Testis (tissue), 3 donors: ENCODE measurements around the gene IL18. TPM values are rescaled to one million over a fixed set of nuclear protein-coding genes. Genes with fewer than 3 reads are reported as not detected.

Source experiments
- DNase-seq: peaks from one replicate; pipeline ENCODE4 v3.0.0-alpha.2; 2019
- H3K27ac ChIP-seq, 2 donors: fragments of 200-600 bp; sonication (generic); one replicate each; pipeline ENCODE4 v1.5.1; 2019
- H3K27me3 ChIP-seq: fragments of 200-600 bp; sonication (generic); one replicate; pipeline ENCODE4 v1.5.1; 2019
- H3K36me3 ChIP-seq: fragments of 200-600 bp; sonication (generic); one replicate; pipeline ENCODE4 v1.5.1; 2017; ENCODE audit warnings: low read depth; ENCODE audit errors: missing control alignments
- H3K4me1 ChIP-seq: fragments of 200-600 bp; sonication (generic); one replicate; pipeline ENCODE4 v1.5.1; 2019
- H3K4me3 ChIP-seq, 2 donors: fragments of 200-600 bp; sonication (generic); one replicate each; pipeline ENCODE4 v1.5.1; 2017 to 2019
- H3K9me3 ChIP-seq: fragments of 200-600 bp; sonication (generic); one replicate; pipeline ENCODE4 v1.5.1; 2017
- POLR2A ChIP-seq: fragments of 450-650 bp; IDR thresholded peaks from one replicate; pipeline ENCODE4 v1.6.1; 2017; ENCODE audit warnings: antibody characterized with exemption, mild to moderate bottlenecking, moderate library complexity
- WGBS, 2 donors: methylation state at CpG; one replicate each; pipeline ENCODE4 v1.1.5; 2018; 5-methylcytosine and 5-hydroxymethylcytosine counted together
- intact Hi-C: fragments of 100-400 bp; cut with DNase I; formaldehyde crosslinking; loops from one replicate; pipeline ENCODE4 v1.15.1; 2023; ENCODE audit warnings: low total_unique reads
- polyA plus RNA-seq: library from polyadenylated mRNA; stranded (reverse); fragments of 350-450 nt; fragmentation: Illumina TruSeq; extraction: RNeasy Lipid Tissue Mini Kit (QIAGEN cat#74804); gene quantifications from one replicate; pipeline ENCODE4 v1.2.3, GENCODE V29; 2014; ENCODE audit warnings: low read depth, low replicate concordance; ENCODE audit not compliant: insufficient read depth
- total RNA-seq, 2 donors: library from RNA; depleted of rRNA; stranded (reverse); fragments of >200 nt; gene quantifications; one replicate each; pipeline ENCODE4 v1.2.3, GENCODE V29; 2016
- TF ChIP-seq, protein P1 (sequence below), 3 experiments: fragments of 450-650 bp in 2 of 3; fragments of 200-600 bp in 1 of 3; sonication (generic) in 1 of 3; IDR thresholded peaks; one replicate each; pipeline ENCODE4 v1.5.1; 2016 to 2019; ENCODE audit warnings: antibody characterized with exemption in 3 of 3, mild to moderate bottlenecking in 2 of 3, moderate library complexity in 1 of 3

IL18 gene
- total and polyA plus RNA-seq, 3 donors from 2014 or later = 4.7 to 7.9 (median 7.4) TPM

DNA sequence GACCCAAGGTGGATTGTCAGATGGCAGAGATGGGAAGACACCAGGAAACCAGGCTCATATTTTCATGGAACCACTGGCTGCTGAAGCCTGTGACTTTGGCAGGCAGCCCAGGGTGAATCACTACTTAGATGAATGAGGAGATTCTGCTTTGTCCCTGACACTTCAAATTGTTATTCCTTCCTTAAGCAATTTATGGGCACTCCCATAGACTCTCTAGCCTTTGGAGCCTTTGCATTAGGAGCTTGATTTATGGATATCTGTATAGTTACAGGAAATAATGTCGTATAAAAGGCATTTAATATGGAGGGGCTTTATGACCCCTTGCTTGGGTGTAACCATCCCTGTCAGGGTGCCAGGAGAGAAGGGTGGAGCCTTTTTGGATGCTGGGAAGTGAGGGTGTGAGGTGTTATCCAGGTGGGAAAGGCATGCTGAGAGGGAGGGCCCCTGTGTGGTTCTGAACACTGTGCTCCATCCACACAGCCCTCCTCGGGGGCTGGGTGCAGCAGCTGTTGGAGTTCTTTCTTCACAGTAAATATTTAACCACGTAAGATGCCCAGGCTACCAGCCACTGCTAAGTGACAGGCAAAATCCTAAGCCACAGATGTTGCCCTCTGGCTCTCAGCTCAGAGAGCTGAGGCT is 35.3 kb downstream of the IL18 start:
- WGBS, 2 donors = 74 to 83% methylated on average over 1 to 3 of the region's 3 CpGs
- no peak overlapping the region for H3K27ac ChIP-seq

DNA sequence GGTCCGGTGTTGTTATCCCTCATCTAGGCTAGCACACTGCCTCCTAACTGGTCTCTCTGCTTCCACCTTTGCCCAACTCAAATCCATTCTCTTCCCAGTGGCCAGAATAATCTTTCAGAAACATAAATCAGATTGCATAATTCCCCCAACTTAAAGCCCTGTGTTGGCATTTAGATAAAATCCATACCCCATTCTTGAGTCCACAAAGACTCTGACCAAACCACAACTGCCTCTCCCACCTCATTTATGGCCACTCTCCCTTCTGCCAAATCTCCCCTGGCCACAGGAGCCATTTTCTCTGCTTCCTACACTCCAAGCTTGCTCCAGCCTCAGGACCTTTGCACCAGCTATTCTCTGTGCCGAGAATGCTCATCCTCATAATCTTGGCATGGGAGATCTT is 36.8 kb downstream of the IL18 start:
- 92 to 97% methylated on average over 2 of the region's 2 CpGs for WGBS, 2 donors
- no peak overlapping the region for H3K4me3 ChIP-seq
- H3K4me1 ChIP-seq = no peaks in the 10 kb centered on the region
- no peaks in the 10 kb centered on the region for H3K36me3 ChIP-seq
- no peaks in the 10 kb centered on the region for H3K27me3 ChIP-seq
- intact Hi-C loops = no loop called here
- no peak for DNase-seq
- no peaks in the 10 kb centered on the region for H3K9me3 ChIP-seq
- no peak for TF ChIP-seq POLR2A
- TF ChIP-seq, protein P1, sequence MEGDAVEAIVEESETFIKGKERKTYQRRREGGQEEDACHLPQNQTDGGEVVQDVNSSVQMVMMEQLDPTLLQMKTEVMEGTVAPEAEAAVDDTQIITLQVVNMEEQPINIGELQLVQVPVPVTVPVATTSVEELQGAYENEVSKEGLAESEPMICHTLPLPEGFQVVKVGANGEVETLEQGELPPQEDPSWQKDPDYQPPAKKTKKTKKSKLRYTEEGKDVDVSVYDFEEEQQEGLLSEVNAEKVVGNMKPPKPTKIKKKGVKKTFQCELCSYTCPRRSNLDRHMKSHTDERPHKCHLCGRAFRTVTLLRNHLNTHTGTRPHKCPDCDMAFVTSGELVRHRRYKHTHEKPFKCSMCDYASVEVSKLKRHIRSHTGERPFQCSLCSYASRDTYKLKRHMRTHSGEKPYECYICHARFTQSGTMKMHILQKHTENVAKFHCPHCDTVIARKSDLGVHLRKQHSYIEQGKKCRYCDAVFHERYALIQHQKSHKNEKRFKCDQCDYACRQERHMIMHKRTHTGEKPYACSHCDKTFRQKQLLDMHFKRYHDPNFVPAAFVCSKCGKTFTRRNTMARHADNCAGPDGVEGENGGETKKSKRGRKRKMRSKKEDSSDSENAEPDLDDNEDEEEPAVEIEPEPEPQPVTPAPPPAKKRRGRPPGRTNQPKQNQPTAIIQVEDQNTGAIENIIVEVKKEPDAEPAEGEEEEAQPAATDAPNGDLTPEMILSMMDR (IDR thresholded peaks at IDR 0.05) = no peak
- no peak overlapping the region for H3K27ac ChIP-seq

More for the DNA sequence above, 35.3 kb downstream of the IL18 start:
- Histone ChIP-seq H3K27me3 (no peaks in the 10 kb centered on the region), H3K4me1 (no peaks in the 10 kb centered on the region), H3K36me3 (no peaks in the 10 kb centered on the region), H3K4me3 (no peak overlapping the region), H3K9me3 (no peaks in the 10 kb centered on the region)
- peak; percentile 77 for DNase-seq
- TF ChIP-seq POLR2A = no peak
- TF ChIP-seq, protein P1 (IDR thresholded peaks at IDR 0.05) = no peak
- intact Hi-C loops = no loop called here

DNA sequence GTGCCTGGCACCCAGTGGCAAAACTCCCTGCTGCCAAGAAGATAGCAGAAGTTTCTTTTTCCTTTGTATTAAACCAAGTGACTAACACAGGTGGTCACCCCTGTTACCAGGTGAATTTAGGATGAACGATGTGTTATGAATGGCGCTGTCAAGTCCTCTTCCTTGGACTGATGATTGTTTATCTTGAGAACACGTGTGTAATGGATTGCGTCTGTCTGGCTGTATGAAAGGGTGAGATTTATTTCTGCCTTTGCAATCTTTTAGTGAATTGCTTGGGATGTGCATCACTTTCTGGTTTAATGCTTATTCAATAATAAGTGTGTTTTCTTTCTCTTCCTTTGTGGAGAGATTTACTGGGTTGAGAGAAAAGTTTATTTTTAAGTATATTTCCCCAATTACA is 40.8 kb downstream of the IL18 start:
- WGBS, 2 donors = 62 to 77% methylated on average over 4 of the region's 4 CpGs
- Histone ChIP-seq H3K36me3 (no peaks in the 10 kb centered on the region), H3K27me3 (no peaks in the 10 kb centered on the region), H3K9me3 (no peaks in the 10 kb centered on the region), H3K4me1 (no peaks in the 10 kb centered on the region), H3K4me3 (no peak overlapping the region), H3K27ac (no peak overlapping the region)
- TF ChIP-seq, protein P1 (IDR thresholded peaks at IDR 0.05) = no peak
- no peak for TF ChIP-seq POLR2A
- no peak for DNase-seq
- intact Hi-C loops = no loop called here

DNA sequence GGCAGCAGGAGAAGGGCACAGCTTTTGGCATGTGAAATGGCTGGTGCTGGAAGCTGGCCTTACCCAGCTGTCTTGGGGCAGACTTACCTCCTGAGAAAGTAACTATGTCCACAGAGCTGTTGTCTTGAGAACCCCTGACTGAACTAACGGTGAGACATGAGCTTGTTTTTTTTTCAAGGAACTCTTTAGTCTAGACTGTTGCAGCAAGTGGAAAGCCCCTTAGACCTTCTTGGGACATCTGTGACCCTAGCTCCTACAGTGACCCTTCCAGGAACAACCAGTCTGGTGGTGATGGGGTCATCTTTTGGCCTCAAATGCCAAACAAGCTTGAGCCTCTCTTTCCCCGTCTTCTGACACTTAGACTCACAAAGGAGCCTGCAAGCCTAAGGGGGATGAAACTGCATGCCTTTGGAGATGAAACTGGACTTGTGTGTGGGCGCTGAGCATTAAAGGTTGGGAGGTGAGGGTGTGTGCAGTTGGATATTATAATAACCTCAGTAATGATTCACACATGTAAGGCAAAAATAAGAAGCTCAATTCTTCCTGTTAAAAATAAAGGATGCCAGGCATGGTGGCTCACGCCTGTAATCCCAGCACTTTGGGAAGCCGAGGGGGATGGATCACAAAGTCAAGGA is 41.8 kb downstream of the IL18 start:
- intact Hi-C loops = no loop called here
- Histone ChIP-seq H3K4me1 (no peaks in the 10 kb centered on the region), H3K36me3 (no peaks in the 10 kb centered on the region), H3K4me3 (no peak overlapping the region), H3K9me3 (no peaks in the 10 kb centered on the region), H3K27ac (no peak overlapping the region), H3K27me3 (no peaks in the 10 kb centered on the region)
- TF ChIP-seq, protein P1 (IDR thresholded peaks at IDR 0.05) = no peak
- no peak for TF ChIP-seq POLR2A
- 95 to 98% methylated on average over 5 of the region's 5 CpGs for WGBS, 2 donors
- no peak for DNase-seq

DNA sequence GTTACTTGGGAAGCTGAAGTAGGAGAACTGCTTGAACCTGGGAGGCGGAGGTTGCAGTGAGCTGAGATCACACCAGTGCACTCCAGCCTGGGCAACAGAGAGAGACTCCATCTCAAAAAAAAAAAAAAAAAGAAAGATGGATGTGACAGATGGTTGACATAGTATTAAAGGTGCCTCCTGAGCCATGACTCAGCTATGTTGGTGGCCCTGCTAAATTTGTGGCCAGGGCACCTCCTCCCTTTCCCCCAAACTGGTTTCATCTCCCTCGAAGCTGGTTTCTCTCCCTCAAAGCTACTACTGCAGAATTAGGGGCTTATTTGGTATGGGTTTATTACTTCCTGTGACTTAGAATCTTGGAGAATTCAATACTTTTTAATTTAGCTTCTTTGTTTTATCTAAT is 45.7 kb downstream of the IL18 start:
- Histone ChIP-seq H3K27me3 (no peaks in the 10 kb centered on the region), H3K9me3 (no peaks in the 10 kb centered on the region), H3K27ac (no peak overlapping the region), H3K36me3 (no peaks in the 10 kb centered on the region), H3K4me3 (no peak overlapping the region), H3K4me1 (no peaks in the 10 kb centered on the region)
- DNase-seq = no peak
- intact Hi-C loops = no loop called here
- TF ChIP-seq POLR2A = no peak
- TF ChIP-seq, protein P1 (IDR thresholded peaks at IDR 0.05) = no peak
- 87 to 90% methylated on average over 2 of the region's 2 CpGs for whole genome bisulfite sequencing, 2 donors
